ENCODE results near the gene ASNSD1.
"Not testable (repeated sequence)": the region's sequence is repeated elsewhere in the genome, so short reads cannot be mapped to it uniquely, and the experiment has no call there.

Gene ASNSD1

GRCh38 chr2:189646521-189646920 lies 14.7 kb upstream of the ASNSD1 start:
- DNase-seq (ENCODE audit: low read depth, low spot score): no peak

GRCh38 chr2:189648846-189649509 lies 12.3 kb upstream of the ASNSD1 start:
- no peak for DNase-seq (ENCODE audit: low read depth, low spot score)

GRCh38 chr2:189651284-189651683 lies 10.0 kb upstream of the ASNSD1 start:
- no peak for DNase-seq (ENCODE audit: low read depth, low spot score)

GRCh38 chr2:189653464-189653863 lies 7.8 kb upstream of the ASNSD1 start:
- not testable (repeated sequence) for DNase-seq (ENCODE audit: low read depth, low spot score)

GRCh38 chr2:189654641-189655040 lies 6.6 kb upstream of the ASNSD1 start:
- no peak for DNase-seq (ENCODE audit: low read depth, low spot score)

- peak; percentile 77 for DNase-seq (ENCODE audit: low read depth, low spot score)
These were observed 3.4 kb upstream of the ASNSD1 start for GRCh38 chr2:189657867-189658266.

GRCh38 chr2:189658306-189659212 lies 2.7 kb upstream of the ASNSD1 start:
- no peak for DNase-seq (ENCODE audit: low read depth, low spot score)

- DNase-seq (ENCODE audit: low read depth, low spot score): peak; percentile 63
These were observed 1.5 kb upstream of the ASNSD1 start for GRCh38 chr2:189659734-189660133.

GRCh38 chr2:189660803-189661147 lies 484 bp upstream of the ASNSD1 start:
- DNase-seq (ENCODE audit: low read depth, low spot score): no peak

GRCh38 chr2:189661957-189662321 lies 680 bp downstream of the ASNSD1 start:
- no peak for DNase-seq (ENCODE audit: low read depth, low spot score)

GRCh38 chr2:189662669-189663226 lies 1.5 kb downstream of the ASNSD1 start:
- DNase-seq (ENCODE audit: low read depth, low spot score): no peak

GRCh38 chr2:189663319-189663718 lies 2.1 kb downstream of the ASNSD1 start:
- DNase-seq (ENCODE audit: low read depth, low spot score): not testable (repeated sequence)

- DNase-seq (ENCODE audit: low read depth, low spot score): no peak
These were observed 8.7 kb downstream of the ASNSD1 start for GRCh38 chr2:189669913-189670312.

- DNase-seq (ENCODE audit: low read depth, low spot score): peak; percentile 37
These were observed 12.6 kb downstream of the ASNSD1 start for GRCh38 chr2:189673661-189674373.

- DNase-seq (ENCODE audit: low read depth, low spot score): peak; percentile 97
These were observed 13.3 kb downstream of the ASNSD1 start, which contains the start of gene ANKAR for GRCh38 chr2:189674374-189675112. ANKAR (plus strand) TSS chr2:189674670; CDS start chr2:189676491, 1,821 bp downstream.

- DNase-seq (ENCODE audit: low read depth, low spot score): peak; percentile 2
These were observed 15.2 kb downstream of the ASNSD1 start for GRCh38 chr2:189676471-189676870.

GRCh38 chr2:189679226-189679625 lies 18.0 kb downstream of the ASNSD1 start:
- DNase-seq (ENCODE audit: low read depth, low spot score): no peak

- DNase-seq (ENCODE audit: low read depth, low spot score): no peak
These were observed 19.9 kb downstream of the ASNSD1 start for GRCh38 chr2:189681203-189681602.

GRCh38 chr2:189681903-189682302 lies 20.6 kb downstream of the ASNSD1 start:
- DNase-seq (ENCODE audit: low read depth, low spot score): no peak

- DNase-seq (ENCODE audit: low read depth, low spot score): peak; percentile 12
These were observed 22.1 kb downstream of the ASNSD1 start for GRCh38 chr2:189683348-189683747.

GRCh38 chr2:189684811-189685210 lies 23.6 kb downstream of the ASNSD1 start:
- no peak for DNase-seq (ENCODE audit: low read depth, low spot score)
